HG03342 (cell line): Measurements from ENCODE around the gene PI4KB.

Experiments
- ATAC-seq: cut with Tn5 transposase; IDR thresholded peaks from one replicate; pipeline ENCODE4 v1.9.1; 2021; ENCODE audit warnings: mild to moderate bottlenecking, moderate library complexity; ENCODE audit not compliant: unreplicated experiment

The PI4KB gene

GRCh38 chr1:151346769-151347522 is 19.7 kb upstream of the PI4KB start, which contains the start of gene RFX5:
RFX5 (minus strand) TSS chr1:151347252; CDS start chr1:151346320, 932 bp downstream.
- ATAC-seq, result peak; percentile 90

GRCh38 chr1:151346082-151346768 is 19.0 kb upstream of the PI4KB start:
- ATAC-seq, result no peak

- no peak for ATAC-seq
These were observed 17.1 kb upstream of the PI4KB start for GRCh38 chr1:151344291-151344690.

GRCh38 chr1:151343587-151343986 is 16.4 kb upstream of the PI4KB start:
- no peak for ATAC-seq

- ATAC-seq, result no peak
These were observed 15.4 kb upstream of the PI4KB start for GRCh38 chr1:151342569-151342968.

- ATAC-seq, result no peak
These were observed 14.8 kb upstream of the PI4KB start for GRCh38 chr1:151342021-151342420.

GRCh38 chr1:151340870-151341754 is 13.9 kb upstream of the PI4KB start:
- no peak for ATAC-seq

- ATAC-seq, result no peak
These were observed 9.3 kb upstream of the PI4KB start for GRCh38 chr1:151336556-151336955.

- no peak for ATAC-seq
These were observed 7.6 kb upstream of the PI4KB start for GRCh38 chr1:151334822-151335221.

- peak; percentile 18 for ATAC-seq
These were observed 873 bp upstream of the PI4KB start for GRCh38 chr1:151327903-151328674.

- peak; percentile 42 for ATAC-seq
These were observed 495 bp downstream of the PI4KB start for GRCh38 chr1:151326619-151327222.

GRCh38 chr1:151325646-151326429 is 1.4 kb downstream of the PI4KB start:
- ATAC-seq, result no peak

GRCh38 chr1:151325231-151325630 is 2.0 kb downstream of the PI4KB start:
- no peak for ATAC-seq

- ATAC-seq, result no peak
These were observed 2.8 kb downstream of the PI4KB start for GRCh38 chr1:151324390-151324930.

- ATAC-seq, result no peak
These were observed 8.2 kb downstream of the PI4KB start for GRCh38 chr1:151318975-151319374.

- no peak for ATAC-seq
These were observed 11.5 kb downstream of the PI4KB start for GRCh38 chr1:151315565-151316235.

- no peak for ATAC-seq
These were observed 12.9 kb downstream of the PI4KB start for GRCh38 chr1:151314137-151314875.

GRCh38 chr1:151313501-151313900 is 13.7 kb downstream of the PI4KB start:
- no peak for ATAC-seq
